Measurements from ENCODE around the gene ACAN. TPM values are rescaled to one million over a fixed set of nuclear protein-coding genes. Genes with fewer than 3 reads are reported as not detected.

The ACAN gene
- total RNA-seq, 1 experiment from 2014 or later: 0.50 TPM

- H3K9me3 ChIP-seq (ENCODE audit: control insufficient read depth, low read depth, low read length): no peaks in the 10 kb centered on the region
- H3K56ac ChIP-seq (ENCODE audit: insufficient read length, low read depth, low read length): no peak overlapping the region
- no peak for TF ChIP-seq CTCF (conservative IDR thresholded peaks at IDR 0.05)
- H4K20me1 ChIP-seq (ENCODE audit: control insufficient read depth, insufficient read depth, insufficient read length): no peaks in the 10 kb centered on the region
- no peak overlapping the region for H3K27ac ChIP-seq (ENCODE audit: insufficient read length, low read depth, low read length)
- no peak overlapping the region for H2AK5ac ChIP-seq (ENCODE audit: insufficient read length, low read length)
- no peaks in the 10 kb centered on the region for H3K79me2 ChIP-seq (ENCODE audit: insufficient read depth, low read length)
- Mint-ChIP-seq H3K4me1 (peaks cover 5 to 8% of the 10 kb centered on the region in 2 experiments; a peak in 2 of 4 replicates), H3K36me3 (ENCODE audit: insufficient read depth in 1 of 3, low read depth in 3 of 3) (peaks cover 0 to 5% (median 0%) of the 10 kb centered on the region in 3 experiments; a peak in 2 of 7 replicates), H3K4me3 (no peak overlapping the region), H3K9me3 (peaks cover 0 to 4% of the 10 kb centered on the region in 2 experiments; a peak in 3 of 5 replicates), H3K27me3 (ENCODE audit: low read depth) (peaks cover 29% of the 10 kb centered on the region), H3K27ac (0 out of 7 replicates have a peak overlapping the region, but pooled peaks of 1 of the 3 experiments have one; percentile 27)
- H3K4ac ChIP-seq (ENCODE audit: low read depth, low read length): no peak overlapping the region
- no peak overlapping the region for H2BK20ac ChIP-seq (ENCODE audit: low read depth, low read length, poor library complexity, severe bottlenecking)
- H3K23me2 ChIP-seq (ENCODE audit: insufficient read length, low read depth, low read length, poor library complexity, severe bottlenecking): no peaks in the 10 kb centered on the region
- H4K5ac ChIP-seq (ENCODE audit: insufficient read length, low read depth, low read length): no peak overlapping the region
- no peak overlapping the region for H4K91ac ChIP-seq (ENCODE audit: insufficient read length, low read depth, low read length)
- H2BK15ac ChIP-seq (ENCODE audit: low read depth, low read length): no peak overlapping the region
- no peak overlapping the region for H3K18ac ChIP-seq (ENCODE audit: insufficient read length, low read depth, low read length)
- no peak overlapping the region for H3K23ac ChIP-seq (ENCODE audit: insufficient read length, low read depth, low read length)
- no peak overlapping the region for H3K4me2 ChIP-seq (ENCODE audit: insufficient read depth, insufficient read length, low read length)
- no peak overlapping the region for H3K9ac ChIP-seq (ENCODE audit: extremely low read depth, insufficient read length, low read length)
- H3K4me1 ChIP-seq (ENCODE audit: insufficient read depth, low read length): no peaks in the 10 kb centered on the region
- H3T11ph ChIP-seq (ENCODE audit: low read length): no peak overlapping the region
- no peak for DNase-seq
- WGBS (ENCODE audit: extremely low coverage, insufficient read length, low lambda C conversion rate): no CpG with 5 or more reads among the region's 6 CpGs
- H3K27me3 ChIP-seq (ENCODE audit: insufficient read depth, low read length): no peaks in the 10 kb centered on the region
- H4K8ac ChIP-seq (replicated peaks; ENCODE audit: insufficient read length, low read depth, low read length): no peak overlapping the region
- H3K14ac ChIP-seq (ENCODE audit: insufficient read depth, low read length): no peak overlapping the region
- no peak overlapping the region for H2BK5ac ChIP-seq (ENCODE audit: insufficient read length, low read length)
- no peak overlapping the region for H2BK120ac ChIP-seq (ENCODE audit: low read depth, low read length, poor library complexity, severe bottlenecking)
- H2BK12ac ChIP-seq (ENCODE audit: insufficient read length, low read depth, low read length): no peak overlapping the region
- no peak overlapping the region for H2AFZ ChIP-seq (ENCODE audit: low read length)
- no peaks in the 10 kb centered on the region for H3K79me1 ChIP-seq (ENCODE audit: insufficient read depth, low read depth, low read length, poor library complexity, severe bottlenecking)
Measured at GRCh38 chr15:88865498-88866099, 62.4 kb downstream of the ACAN start.
